Fibroblast of lung (primary cell): ENCODE results near the gene UBQLN3. TPM values are rescaled to one million over a fixed set of nuclear protein-coding genes. Genes with fewer than 3 reads are reported as not detected.

ENCODE experiments used
- DNase-seq, 2 donors: peaks; one replicate each; pipeline versions ENCODE4 v3.0.0 to v3.0.0-alpha.2; 2010; ENCODE audit warnings: low read depth in 2 of 2
- H2AFZ ChIP-seq: 2 replicates; pipeline ENCODE4 v1.5.1; 2012; ENCODE audit warnings: low read length, control low read depth, inconsistent platforms
- H3K27ac ChIP-seq: 2 replicates; pipeline ENCODE4 v1.5.1; 2011; ENCODE audit warnings: low read length, control low read depth; ENCODE audit not compliant: insufficient read depth
- H3K27me3 ChIP-seq: 2 replicates; pipeline ENCODE4 v1.5.1; 2011; ENCODE audit warnings: mild to moderate bottlenecking, low read length; ENCODE audit not compliant: control insufficient read depth, insufficient read depth
- H3K36me3 ChIP-seq: 2 replicates; pipeline ENCODE4 v1.5.1; 2011; ENCODE audit warnings: low read length; ENCODE audit not compliant: control insufficient read depth, insufficient read depth
- H3K4me1 ChIP-seq: 2 replicates; pipeline ENCODE4 v1.5.1; 2011; ENCODE audit warnings: low read length; ENCODE audit not compliant: control insufficient read depth, insufficient read depth; ENCODE audit errors: extremely low read depth
- H3K4me2 ChIP-seq: 2 replicates; pipeline ENCODE4 v1.5.1; 2011; ENCODE audit warnings: low read length, control low read depth; ENCODE audit not compliant: insufficient read depth; ENCODE audit errors: extremely low read depth
- H3K4me3 ChIP-seq, 4 experiments: fragments of 200-600 bp in 1 of 4; sonication (generic) in 1 of 4; replicated peaks in 1 of 4; 2 replicates each; pipeline ENCODE4 v1.5.1; 2011 to 2016; ENCODE audit warnings: low read length in 4 of 4, low read depth in 3 of 4, mild to moderate bottlenecking in 3 of 4, control low read depth in 2 of 4, inconsistent platforms in 1 of 4, mixed read lengths in 1 of 4; ENCODE audit not compliant: insufficient read depth in 1 of 4; ENCODE audit errors: control extremely low read depth in 1 of 4
- H3K79me2 ChIP-seq: 2 replicates; pipeline ENCODE4 v1.5.1; 2012; ENCODE audit warnings: mild to moderate bottlenecking, low read length, inconsistent platforms; ENCODE audit not compliant: control insufficient read depth, insufficient read depth
- H3K9ac ChIP-seq: 2 replicates; pipeline ENCODE4 v1.5.1; 2011; ENCODE audit warnings: mild to moderate bottlenecking, low read length, control low read depth; ENCODE audit not compliant: insufficient read depth
- H3K9me3 ChIP-seq: 2 replicates; pipeline ENCODE4 v1.5.1; 2012; ENCODE audit warnings: low read depth, low read length; ENCODE audit not compliant: control insufficient read depth, insufficient read depth
- H4K20me1 ChIP-seq: 2 replicates; pipeline ENCODE4 v1.5.1; 2011; ENCODE audit warnings: low read length; ENCODE audit not compliant: control insufficient read depth, insufficient read depth; ENCODE audit errors: extremely low read depth
- EZH2 ChIP-seq: IDR thresholded peaks from 2 replicates; pipeline ENCODE4 v1.5.1; 2012; ENCODE audit warnings: low read length, control low read depth, mild to moderate bottlenecking; ENCODE audit errors: missing control alignments
- polyA plus RNA-seq, 2 donors: library from polyadenylated mRNA; depleted of rRNA in 1 of 2; stranded (reverse) in 1 of 2; unstranded in 1 of 2; fragments of >200 nt; gene quantifications; 2 replicates each; pipeline ENCODE4 v1.2.1, GENCODE V29; 2011 to 2012; ENCODE audit warnings: missing spikeins in 1 of 2
- total RNA-seq: library from RNA; depleted of rRNA; stranded (reverse); fragments of >200 nt; gene quantifications from 2 replicates; pipeline ENCODE4 v1.2.1, GENCODE V29; 2014
- TF ChIP-seq, protein P1 (sequence below), 2 donors: IDR thresholded peaks in 1 of 2; conservative IDR thresholded peaks in 1 of 2; 1 replicate in 1 of 2; 2 replicates in 1 of 2; pipeline ENCODE4 v1.5.1; 2011 to 2012; ENCODE audit warnings: low read length in 2 of 2, control low read depth in 1 of 2, inconsistent platforms in 1 of 2, low read depth in 1 of 2, mild to moderate bottlenecking in 1 of 2

The UBQLN3 gene
- total and polyA plus RNA-seq, 2 donors (not counting 1 experiment from before 2014, with no cell fraction given): 0.17 TPM; not detected in 1

DNA sequence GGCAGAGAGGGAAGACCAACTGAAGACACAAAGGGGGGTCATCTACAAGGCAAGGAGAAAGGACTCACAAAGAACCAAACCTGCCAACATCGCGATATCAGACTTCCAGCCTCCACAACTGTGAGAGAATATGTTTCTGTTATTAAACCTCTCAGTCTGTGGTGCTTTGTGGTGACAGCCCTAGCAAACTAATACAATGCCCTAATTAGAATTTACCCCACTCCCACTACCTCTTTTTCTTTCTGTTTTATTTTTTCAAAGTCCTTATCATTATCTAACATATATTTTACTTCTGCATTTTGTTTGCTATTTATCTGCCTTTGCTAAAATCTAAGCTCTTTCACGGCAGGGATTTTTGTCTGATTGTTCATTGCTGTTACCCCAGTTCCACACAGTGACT, 23.8 kb downstream of the UBQLN3 start:
- no peak overlapping the region for H3K9ac ChIP-seq
- H3K27ac ChIP-seq: no peak overlapping the region
- no peaks in the 10 kb centered on the region for H3K27me3 ChIP-seq
- TF ChIP-seq, protein P1, sequence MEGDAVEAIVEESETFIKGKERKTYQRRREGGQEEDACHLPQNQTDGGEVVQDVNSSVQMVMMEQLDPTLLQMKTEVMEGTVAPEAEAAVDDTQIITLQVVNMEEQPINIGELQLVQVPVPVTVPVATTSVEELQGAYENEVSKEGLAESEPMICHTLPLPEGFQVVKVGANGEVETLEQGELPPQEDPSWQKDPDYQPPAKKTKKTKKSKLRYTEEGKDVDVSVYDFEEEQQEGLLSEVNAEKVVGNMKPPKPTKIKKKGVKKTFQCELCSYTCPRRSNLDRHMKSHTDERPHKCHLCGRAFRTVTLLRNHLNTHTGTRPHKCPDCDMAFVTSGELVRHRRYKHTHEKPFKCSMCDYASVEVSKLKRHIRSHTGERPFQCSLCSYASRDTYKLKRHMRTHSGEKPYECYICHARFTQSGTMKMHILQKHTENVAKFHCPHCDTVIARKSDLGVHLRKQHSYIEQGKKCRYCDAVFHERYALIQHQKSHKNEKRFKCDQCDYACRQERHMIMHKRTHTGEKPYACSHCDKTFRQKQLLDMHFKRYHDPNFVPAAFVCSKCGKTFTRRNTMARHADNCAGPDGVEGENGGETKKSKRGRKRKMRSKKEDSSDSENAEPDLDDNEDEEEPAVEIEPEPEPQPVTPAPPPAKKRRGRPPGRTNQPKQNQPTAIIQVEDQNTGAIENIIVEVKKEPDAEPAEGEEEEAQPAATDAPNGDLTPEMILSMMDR (conservative IDR thresholded peaks at IDR 0.05 in 1 of 2, IDR thresholded peaks at IDR 0.05 in 1 of 2; ENCODE audit: low read depth in 1 of 2, low read length in 2 of 2): no peak
- no peak for TF ChIP-seq EZH2
- no peaks in the 10 kb centered on the region for H3K4me1 ChIP-seq
- H3K36me3 ChIP-seq: no peaks in the 10 kb centered on the region
- H3K9me3 ChIP-seq: no peaks in the 10 kb centered on the region
- H3K4me2 ChIP-seq: no peak overlapping the region
- no peaks in the 10 kb centered on the region for H3K79me2 ChIP-seq
- no peaks in the 10 kb centered on the region for H4K20me1 ChIP-seq
- H2AFZ ChIP-seq: no peak overlapping the region
- no peak overlapping the region for H3K4me3 ChIP-seq
- DNase-seq: no peak

DNA sequence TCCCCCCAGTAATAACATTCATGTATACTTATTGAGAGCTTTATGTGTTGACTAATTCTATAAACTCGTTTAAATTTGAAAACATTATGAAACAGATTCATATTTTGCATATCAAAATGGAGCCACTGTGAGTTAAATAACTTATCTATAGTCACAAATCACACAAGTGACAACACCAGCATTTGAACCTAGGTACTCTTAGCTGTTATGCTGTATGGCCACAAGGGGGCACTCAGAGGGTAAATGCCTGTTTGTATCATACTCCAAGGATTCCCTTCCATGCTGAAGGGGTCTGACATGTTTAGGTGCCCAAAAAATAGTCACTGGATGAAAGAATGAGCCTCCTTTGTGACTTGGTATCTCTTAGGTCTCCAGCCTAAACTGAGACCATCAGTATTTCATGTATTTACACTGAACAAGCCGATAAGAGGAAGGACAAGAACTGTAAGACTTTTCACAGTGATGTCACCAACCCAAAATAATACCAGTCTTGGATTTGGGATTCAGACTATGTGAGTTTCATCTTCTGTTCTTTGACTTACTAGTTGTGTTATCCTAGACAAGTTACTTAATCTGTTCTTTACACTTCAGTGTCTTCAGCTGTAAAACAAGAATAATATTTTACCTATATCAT, 33.5 kb downstream of the UBQLN3 start:
- H3K4me2 ChIP-seq: no peak overlapping the region
- H3K27ac ChIP-seq: no peak overlapping the region
- H3K36me3 ChIP-seq: no peaks in the 10 kb centered on the region
- H3K4me3 ChIP-seq: no peak overlapping the region
- TF ChIP-seq, protein P1 (conservative IDR thresholded peaks at IDR 0.05 in 1 of 2, IDR thresholded peaks at IDR 0.05 in 1 of 2; ENCODE audit: low read depth in 1 of 2, low read length in 2 of 2): peak; percentile 85 to 88
- TF ChIP-seq EZH2: no peak
- no peak overlapping the region for H2AFZ ChIP-seq
- H3K79me2 ChIP-seq: no peaks in the 10 kb centered on the region
- no peaks in the 10 kb centered on the region for H3K9me3 ChIP-seq
- H3K9ac ChIP-seq: no peak overlapping the region
- no peaks in the 10 kb centered on the region for H4K20me1 ChIP-seq
- no peaks in the 10 kb centered on the region for H3K27me3 ChIP-seq
- DNase-seq: peak; percentile 43 to 59
- no peaks in the 10 kb centered on the region for H3K4me1 ChIP-seq

DNA sequence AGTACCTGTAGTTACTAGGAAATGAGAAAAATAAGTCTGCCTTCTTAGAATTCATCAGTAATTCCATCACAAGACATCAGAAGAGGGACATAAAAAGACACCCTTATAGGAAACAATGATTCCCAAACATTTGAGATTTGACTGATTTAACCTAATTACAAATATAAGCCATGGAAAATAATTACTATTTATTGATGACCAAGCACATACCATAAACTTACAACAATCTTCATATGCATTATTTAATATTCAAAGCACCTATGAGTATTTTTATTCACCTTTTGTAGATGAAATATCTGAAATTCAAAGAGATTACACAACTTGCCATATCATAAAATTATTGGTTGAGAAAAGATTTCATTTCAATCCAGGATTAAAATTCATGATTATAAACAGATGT, 35.8 kb downstream of the UBQLN3 start:
- Histone ChIP-seq H2AFZ (no peak overlapping the region), H3K36me3 (no peaks in the 10 kb centered on the region), H3K4me3 (no peak overlapping the region), H3K79me2 (no peaks in the 10 kb centered on the region), H3K27ac (no peak overlapping the region), H3K4me2 (no peak overlapping the region), H3K27me3 (no peaks in the 10 kb centered on the region), H4K20me1 (no peaks in the 10 kb centered on the region), H3K9ac (no peak overlapping the region), H3K9me3 (no peaks in the 10 kb centered on the region), H3K4me1 (no peaks in the 10 kb centered on the region)
- no peak for DNase-seq
- TF ChIP-seq, protein P1 (conservative IDR thresholded peaks at IDR 0.05 in 1 of 2, IDR thresholded peaks at IDR 0.05 in 1 of 2; ENCODE audit: low read depth in 1 of 2, low read length in 2 of 2): no peak
- no peak for TF ChIP-seq EZH2
